Skeletal muscle satellite cell (primary cell): ENCODE data around the gene PCDHGA1.

Experiments
- H3K27me3 ChIP-seq: 2 replicates; pipeline ENCODE4 v1.7.0; 2013; ENCODE audit warnings: low read length; ENCODE audit not compliant: control insufficient read depth, insufficient read depth
- H3K36me3 ChIP-seq: 2 replicates; pipeline ENCODE4 v1.7.0; 2013; ENCODE audit warnings: mild to moderate bottlenecking, control low read depth, low read length; ENCODE audit not compliant: insufficient read depth
- H3K4me1 ChIP-seq: 2 replicates; pipeline ENCODE4 v1.7.0; 2013; ENCODE audit warnings: low read length; ENCODE audit not compliant: control insufficient read depth, insufficient read depth
- H3K4me2 ChIP-seq: 2 replicates; pipeline ENCODE4 v1.7.0; 2013; ENCODE audit warnings: mild to moderate bottlenecking, low read length
- H3K4me3 ChIP-seq: 2 replicates; pipeline ENCODE4 v1.7.0; 2013; ENCODE audit warnings: low read length
- H3K9ac ChIP-seq: 2 replicates; pipeline ENCODE4 v1.7.0; 2013; ENCODE audit warnings: mild to moderate bottlenecking, low read depth, low read length, moderate library complexity
- H3K9me3 ChIP-seq: replicated peaks from 2 replicates; pipeline ENCODE4 v1.7.0; 2013; ENCODE audit warnings: mild to moderate bottlenecking, control low read depth, low read length

Gene PCDHGA1

DNA sequence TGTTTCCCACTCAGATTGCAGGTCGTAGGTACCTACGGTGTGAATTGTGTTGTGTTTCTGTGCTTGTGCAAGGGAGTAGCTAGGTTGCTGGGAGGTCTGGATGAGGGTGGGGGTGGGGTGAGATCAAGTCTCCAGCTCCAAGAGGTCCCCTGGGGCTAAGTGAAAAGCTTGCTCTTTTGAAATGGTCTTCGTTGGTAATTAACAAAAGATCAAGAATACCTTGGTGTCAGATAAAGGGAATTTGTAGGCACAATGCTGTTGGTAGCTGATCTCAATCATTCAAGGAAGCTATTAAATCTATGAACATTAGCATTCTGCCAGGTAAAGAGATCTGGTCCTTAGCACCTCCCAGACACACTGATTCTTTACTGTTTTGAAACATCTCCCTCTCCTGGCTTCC lies 153.6 kb downstream of the PCDHGA1 start:
- Histone ChIP-seq H3K4me1 (peaks cover 40% of the 10 kb centered on the region), H3K4me3 (peak overlapping the region; percentile 49), H3K9ac (no peak overlapping the region), H3K36me3 (peaks cover 14% of the 10 kb centered on the region), H3K9me3 (no peaks in the 10 kb centered on the region), H3K27me3 (no peaks in the 10 kb centered on the region), H3K4me2 (peak overlapping the region; percentile 75)

DNA sequence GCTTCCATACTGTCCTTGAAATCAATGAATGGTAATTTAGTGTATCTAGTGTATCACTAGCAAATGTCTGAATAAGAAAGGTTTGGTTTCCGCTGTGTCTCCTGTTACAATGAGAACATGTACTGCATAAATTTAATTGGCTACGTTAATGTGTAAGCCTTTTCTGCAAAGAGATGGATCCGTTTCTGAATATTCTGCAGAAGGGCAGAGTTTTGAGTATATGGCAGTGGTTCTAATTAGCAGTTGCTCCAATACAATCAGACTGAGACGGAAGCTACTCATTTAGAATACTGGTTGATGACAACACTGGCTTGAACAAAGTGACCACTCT lies 154.0 kb downstream of the PCDHGA1 start:
- Histone ChIP-seq H3K9me3 (no peaks in the 10 kb centered on the region), H3K27me3 (no peaks in the 10 kb centered on the region), H3K4me2 (peak overlapping the region; percentile 75), H3K4me1 (peaks cover 42% of the 10 kb centered on the region), H3K9ac (no peak overlapping the region), H3K36me3 (peaks cover 14% of the 10 kb centered on the region), H3K4me3 (peak overlapping the region; percentile 49)

DNA sequence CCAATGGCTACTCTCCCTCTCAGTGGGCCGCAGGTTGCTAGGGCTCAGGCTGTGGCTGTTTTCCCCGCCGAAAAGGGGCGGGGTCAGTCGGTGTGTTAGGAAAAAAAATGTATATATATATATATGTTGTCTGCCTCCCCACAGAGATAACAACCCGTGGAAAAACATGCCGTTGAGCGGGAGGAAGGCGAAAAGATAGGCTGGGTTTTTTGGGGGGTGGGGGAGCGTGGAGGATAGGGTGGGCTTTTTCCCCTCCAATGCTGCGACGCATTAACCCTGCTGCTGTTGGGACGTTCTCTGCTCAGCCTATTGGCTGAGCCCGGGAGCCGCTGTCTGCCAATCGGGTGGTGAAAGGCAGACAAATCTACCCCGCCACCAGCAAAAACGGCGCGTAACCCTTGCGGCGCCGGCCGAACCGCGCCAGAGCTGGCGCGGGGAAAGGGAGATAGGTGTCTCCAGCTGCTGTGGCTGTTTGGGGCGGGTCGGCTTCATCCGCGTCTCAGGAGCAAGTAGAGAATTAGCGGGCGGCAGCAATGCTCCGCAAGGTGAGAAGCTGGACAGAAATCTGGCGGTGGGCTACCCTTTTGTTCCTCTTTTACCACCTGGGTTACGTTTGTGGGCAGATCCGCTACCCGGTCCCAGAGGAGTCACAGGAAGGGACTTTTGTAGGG lies 154.5 kb downstream of the PCDHGA1 start, which contains the start of gene PCDHGC4:
PCDHGC4 (plus strand) TSS at position 390 of the 671 bp plus-strand sequence; CDS start at position 534, 144 bp downstream.
- H3K27me3 ChIP-seq, result no peaks in the 10 kb centered on the region
- H3K9ac ChIP-seq, result no peak within 1 kb of the TSS
- peaks cover 18% of the 10 kb centered on the region for H3K36me3 ChIP-seq
- no peaks in the 10 kb centered on the region for H3K9me3 ChIP-seq
- H3K4me3 ChIP-seq, result peak within 1 kb of the TSS; percentile 49
- H3K4me2 ChIP-seq, result peak within 1 kb of the TSS; percentile 75
- H3K4me1 ChIP-seq, result peaks cover 42% of the 10 kb centered on the region

GRCh38 chr5:141485321-141486055 lies 155.2 kb downstream of the PCDHGA1 start:
- Histone ChIP-seq H3K9me3 (no peaks in the 10 kb centered on the region), H3K9ac (no peak overlapping the region), H3K36me3 (peaks cover 24% of the 10 kb centered on the region), H3K4me3 (peak overlapping the region; percentile 49), H3K27me3 (no peaks in the 10 kb centered on the region), H3K4me1 (peaks cover 43% of the 10 kb centered on the region), H3K4me2 (peak overlapping the region; percentile 75)

GRCh38 chr5:141486091-141486490 lies 155.8 kb downstream of the PCDHGA1 start:
- Histone ChIP-seq H3K36me3 (peaks cover 30% of the 10 kb centered on the region), H3K4me3 (no peak overlapping the region), H3K9ac (no peak overlapping the region), H3K4me1 (peaks cover 43% of the 10 kb centered on the region), H3K27me3 (no peaks in the 10 kb centered on the region), H3K9me3 (no peaks in the 10 kb centered on the region), H3K4me2 (no peak overlapping the region)

DNA sequence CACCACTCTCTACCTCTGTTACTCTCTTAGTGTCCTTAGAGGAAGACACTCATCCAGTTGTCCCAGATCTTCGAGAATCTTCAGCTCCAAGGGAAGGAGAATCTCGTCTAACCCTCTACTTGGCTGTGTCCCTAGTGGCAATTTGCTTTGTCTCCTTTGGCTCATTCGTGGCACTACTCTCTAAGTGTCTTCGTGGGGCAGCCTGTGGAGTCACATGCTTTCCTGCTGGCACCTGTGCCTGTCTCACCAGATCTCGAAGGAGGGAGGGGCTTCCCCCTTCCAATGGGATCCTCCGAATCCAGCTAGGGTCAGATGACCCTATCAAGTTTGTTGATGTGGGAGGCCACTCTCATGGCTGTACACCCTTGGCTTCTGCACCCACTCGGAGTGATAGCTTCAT lies 156.8 kb downstream of the PCDHGA1 start:
- no peak overlapping the region for H3K4me2 ChIP-seq
- H3K4me3 ChIP-seq, result no peak overlapping the region
- peaks cover 39% of the 10 kb centered on the region for H3K36me3 ChIP-seq
- no peak overlapping the region for H3K9ac ChIP-seq
- no peaks in the 10 kb centered on the region for H3K9me3 ChIP-seq
- H3K4me1 ChIP-seq, result peaks cover 43% of the 10 kb centered on the region
- H3K27me3 ChIP-seq, result no peaks in the 10 kb centered on the region

DNA sequence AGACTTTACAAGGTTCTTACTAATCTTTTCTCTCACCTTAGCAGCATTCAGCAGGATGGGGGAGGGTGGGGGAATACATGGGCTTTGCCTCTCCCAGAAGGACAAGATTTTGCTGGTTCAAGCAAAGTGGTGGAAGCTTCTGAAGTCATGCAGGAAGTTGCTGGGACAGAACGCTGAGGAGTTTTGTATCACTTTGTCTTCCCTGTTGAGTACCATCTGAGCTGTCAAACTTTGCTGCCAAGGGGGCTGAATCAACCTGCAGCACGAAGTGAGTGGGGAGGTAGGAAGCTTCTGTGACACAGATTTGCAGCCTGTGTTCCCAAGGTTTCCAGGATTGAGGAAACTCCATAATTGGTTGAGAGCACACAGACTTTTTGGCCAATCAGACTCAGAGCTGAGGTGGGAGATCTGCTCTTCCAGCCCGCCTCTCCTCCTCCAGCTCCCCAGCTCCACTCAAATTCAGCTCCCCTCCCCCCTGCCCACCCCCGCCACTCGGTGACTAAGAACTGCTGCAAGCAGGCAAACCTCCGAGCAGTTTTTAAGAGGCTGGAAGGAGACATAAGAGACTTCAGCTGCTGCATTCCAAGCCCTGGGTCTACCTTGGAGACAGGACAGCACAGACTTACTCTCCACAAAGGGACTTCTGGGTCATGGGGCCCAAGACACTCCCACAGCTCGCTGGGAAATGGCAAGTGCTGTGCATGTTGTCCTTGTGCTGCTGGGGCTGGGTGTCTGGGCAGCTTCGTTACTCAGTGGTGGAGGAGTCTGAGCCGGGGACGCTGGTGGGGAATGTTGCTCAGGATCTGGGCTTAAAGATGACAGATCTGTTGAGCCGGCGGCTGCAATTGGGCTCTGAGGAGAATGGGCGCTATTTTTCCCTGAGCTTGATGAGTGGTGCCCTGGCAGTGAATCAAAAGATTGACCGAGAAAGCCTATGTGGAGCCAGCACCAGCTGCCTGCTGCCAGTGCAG lies 158.6 kb downstream of the PCDHGA1 start, which contains the start of gene PCDHGC5:
PCDHGC5 (plus strand) TSS at position 491 of the 971 bp plus-strand sequence; CDS start at position 651, 160 bp downstream.
- Histone ChIP-seq H3K4me1 (peaks cover 46% of the 10 kb centered on the region), H3K4me3 (peak within 1 kb of the TSS; percentile 60), H3K36me3 (peaks cover 40% of the 10 kb centered on the region), H3K9ac (peak within 1 kb of the TSS; percentile 38), H3K27me3 (no peaks in the 10 kb centered on the region), H3K9me3 (no peaks in the 10 kb centered on the region), H3K4me2 (peak within 1 kb of the TSS; percentile 83)

- H3K36me3 ChIP-seq, result peaks cover 40% of the 10 kb centered on the region
- peak overlapping the region; percentile 83 for H3K4me2 ChIP-seq
- peak overlapping the region; percentile 60 for H3K4me3 ChIP-seq
- no peaks in the 10 kb centered on the region for H3K9me3 ChIP-seq
- H3K4me1 ChIP-seq, result peaks cover 49% of the 10 kb centered on the region
- H3K9ac ChIP-seq, result peak overlapping the region; percentile 38
- H3K27me3 ChIP-seq, result no peaks in the 10 kb centered on the region
Observed at GRCh38 chr5:141489841-141490240, 159.5 kb downstream of the PCDHGA1 start.

DNA sequence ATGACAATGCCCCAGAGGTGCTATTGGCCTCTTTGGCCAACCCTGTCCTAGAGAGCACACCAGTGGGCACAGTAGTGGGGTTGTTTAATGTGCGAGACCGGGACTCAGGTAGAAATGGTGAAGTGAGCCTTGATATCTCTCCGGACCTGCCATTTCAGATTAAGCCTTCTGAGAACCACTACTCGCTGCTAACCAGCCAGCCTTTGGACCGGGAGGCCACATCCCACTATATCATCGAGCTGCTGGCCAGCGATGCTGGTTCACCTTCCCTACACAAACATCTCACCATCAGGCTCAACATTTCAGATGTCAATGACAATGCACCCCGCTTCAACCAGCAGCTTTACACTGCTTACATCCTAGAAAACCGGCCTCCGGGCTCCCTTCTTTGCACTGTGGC lies 160.0 kb downstream of the PCDHGA1 start:
- H3K4me2 ChIP-seq, result no peak overlapping the region
- no peak overlapping the region for H3K9ac ChIP-seq
- no peak overlapping the region for H3K4me3 ChIP-seq
- no peaks in the 10 kb centered on the region for H3K9me3 ChIP-seq
- H3K27me3 ChIP-seq, result no peaks in the 10 kb centered on the region
- H3K4me1 ChIP-seq, result peaks cover 51% of the 10 kb centered on the region
- peaks cover 40% of the 10 kb centered on the region for H3K36me3 ChIP-seq

GRCh38 chr5:141490771-141491170 lies 160.5 kb downstream of the PCDHGA1 start:
- Histone ChIP-seq H3K9me3 (no peaks in the 10 kb centered on the region), H3K4me2 (no peak overlapping the region), H3K4me3 (no peak overlapping the region), H3K27me3 (no peaks in the 10 kb centered on the region), H3K36me3 (peaks cover 35% of the 10 kb centered on the region), H3K4me1 (peaks cover 54% of the 10 kb centered on the region), H3K9ac (no peak overlapping the region)
